GM12875 (cell line): Measurements from ENCODE around the gene ANKS6.

Experiments used
- H3K4me3 ChIP-seq: one replicate; pipeline ENCODE4 v1.5.1; 2011; ENCODE audit warnings: low read depth, low read length, control low read depth
- TF ChIP-seq, protein P1 (sequence below): IDR thresholded peaks from 2 replicates; pipeline ENCODE4 v1.5.1; 2011; ENCODE audit warnings: low read depth, mild to moderate bottlenecking, control low read depth, inconsistent platforms, low read length, moderate library complexity, borderline replicate concordance; ENCODE audit not compliant: insufficient read depth

Gene ANKS6

DNA sequence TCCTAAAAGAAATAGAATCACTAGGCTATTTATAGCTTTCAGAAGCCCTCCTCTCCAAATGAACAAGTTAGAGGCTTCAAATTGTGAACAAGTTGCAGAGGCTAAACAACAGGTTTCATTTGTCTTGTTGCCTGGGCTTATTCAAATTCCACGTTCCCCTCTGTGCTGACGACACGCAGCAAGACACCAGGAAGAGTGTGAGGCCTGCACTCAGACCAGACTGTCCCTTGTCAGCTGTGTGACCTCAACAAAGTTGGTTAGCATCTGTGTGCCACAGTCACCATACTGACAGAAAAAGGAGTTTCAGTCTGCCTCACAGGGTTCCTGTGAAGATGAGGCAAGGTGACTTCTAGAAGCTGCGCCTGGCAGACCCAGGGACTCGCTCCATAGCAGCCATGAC lies 65.5 kb downstream of the ANKS6 start:
- TF ChIP-seq, protein P1, sequence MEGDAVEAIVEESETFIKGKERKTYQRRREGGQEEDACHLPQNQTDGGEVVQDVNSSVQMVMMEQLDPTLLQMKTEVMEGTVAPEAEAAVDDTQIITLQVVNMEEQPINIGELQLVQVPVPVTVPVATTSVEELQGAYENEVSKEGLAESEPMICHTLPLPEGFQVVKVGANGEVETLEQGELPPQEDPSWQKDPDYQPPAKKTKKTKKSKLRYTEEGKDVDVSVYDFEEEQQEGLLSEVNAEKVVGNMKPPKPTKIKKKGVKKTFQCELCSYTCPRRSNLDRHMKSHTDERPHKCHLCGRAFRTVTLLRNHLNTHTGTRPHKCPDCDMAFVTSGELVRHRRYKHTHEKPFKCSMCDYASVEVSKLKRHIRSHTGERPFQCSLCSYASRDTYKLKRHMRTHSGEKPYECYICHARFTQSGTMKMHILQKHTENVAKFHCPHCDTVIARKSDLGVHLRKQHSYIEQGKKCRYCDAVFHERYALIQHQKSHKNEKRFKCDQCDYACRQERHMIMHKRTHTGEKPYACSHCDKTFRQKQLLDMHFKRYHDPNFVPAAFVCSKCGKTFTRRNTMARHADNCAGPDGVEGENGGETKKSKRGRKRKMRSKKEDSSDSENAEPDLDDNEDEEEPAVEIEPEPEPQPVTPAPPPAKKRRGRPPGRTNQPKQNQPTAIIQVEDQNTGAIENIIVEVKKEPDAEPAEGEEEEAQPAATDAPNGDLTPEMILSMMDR, result no peak
- no peak overlapping the region for H3K4me3 ChIP-seq

DNA sequence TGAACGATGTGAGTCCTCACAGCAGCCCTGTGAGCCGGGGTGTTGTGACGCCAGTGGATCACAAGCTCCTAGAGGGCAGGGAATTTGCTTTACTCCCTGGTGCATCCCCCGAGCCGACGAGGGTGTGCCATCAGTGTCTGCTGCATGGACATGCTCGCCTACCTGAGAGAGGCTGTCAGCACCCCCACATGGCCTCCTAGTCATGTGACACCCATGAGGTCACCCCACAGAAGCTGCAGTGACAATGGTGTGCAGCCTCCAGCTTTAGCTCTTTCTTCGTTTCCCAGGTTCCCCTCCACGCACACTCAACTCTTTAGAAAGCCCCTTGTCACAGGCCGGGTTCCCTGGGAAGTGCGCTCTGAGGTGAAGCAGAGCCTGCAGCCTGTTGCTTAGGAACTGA lies 67.9 kb downstream of the ANKS6 start:
- TF ChIP-seq, protein P1, result no peak
- H3K4me3 ChIP-seq, result no peak overlapping the region

DNA sequence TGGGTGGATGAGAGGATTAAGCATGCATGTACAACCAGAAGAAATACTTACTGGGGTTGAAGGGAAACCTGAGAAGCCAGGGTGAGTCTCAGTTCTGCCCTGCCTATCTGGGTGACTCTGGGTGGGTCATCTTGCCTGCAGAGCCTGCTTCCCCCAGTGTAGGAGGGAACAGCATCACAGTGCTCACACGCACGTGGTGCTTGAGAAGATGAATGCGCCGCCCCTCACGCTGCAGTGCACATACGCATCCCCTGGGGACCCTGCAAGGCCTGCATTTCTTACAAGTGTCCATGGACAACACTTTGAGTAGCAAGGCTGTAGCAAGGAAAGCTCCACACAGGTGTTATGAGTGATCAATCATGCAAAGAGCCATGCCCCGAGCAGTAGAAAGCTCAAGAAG lies 68.9 kb downstream of the ANKS6 start:
- no peak overlapping the region for H3K4me3 ChIP-seq
- TF ChIP-seq, protein P1, result no peak

DNA sequence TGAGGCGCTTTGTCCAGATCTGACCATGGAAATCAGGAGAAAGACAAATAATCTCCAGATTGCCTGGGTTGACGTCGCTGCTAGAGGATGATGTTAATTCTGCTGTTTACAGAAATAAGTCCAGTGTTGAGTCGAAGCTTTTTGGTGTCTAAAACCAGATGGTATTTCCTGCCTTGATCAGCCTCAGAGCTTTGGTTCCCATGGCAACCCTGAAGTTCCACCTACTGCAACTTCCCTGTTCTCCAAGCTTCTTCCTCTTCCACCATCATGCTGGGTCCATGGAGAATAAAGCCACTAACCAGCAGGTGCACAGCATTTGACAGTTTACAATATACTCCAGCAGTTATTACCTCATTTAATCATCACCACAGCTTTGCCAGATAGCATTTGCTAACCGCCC lies 69.6 kb downstream of the ANKS6 start:
- H3K4me3 ChIP-seq, result no peak overlapping the region
- TF ChIP-seq, protein P1, result no peak

DNA sequence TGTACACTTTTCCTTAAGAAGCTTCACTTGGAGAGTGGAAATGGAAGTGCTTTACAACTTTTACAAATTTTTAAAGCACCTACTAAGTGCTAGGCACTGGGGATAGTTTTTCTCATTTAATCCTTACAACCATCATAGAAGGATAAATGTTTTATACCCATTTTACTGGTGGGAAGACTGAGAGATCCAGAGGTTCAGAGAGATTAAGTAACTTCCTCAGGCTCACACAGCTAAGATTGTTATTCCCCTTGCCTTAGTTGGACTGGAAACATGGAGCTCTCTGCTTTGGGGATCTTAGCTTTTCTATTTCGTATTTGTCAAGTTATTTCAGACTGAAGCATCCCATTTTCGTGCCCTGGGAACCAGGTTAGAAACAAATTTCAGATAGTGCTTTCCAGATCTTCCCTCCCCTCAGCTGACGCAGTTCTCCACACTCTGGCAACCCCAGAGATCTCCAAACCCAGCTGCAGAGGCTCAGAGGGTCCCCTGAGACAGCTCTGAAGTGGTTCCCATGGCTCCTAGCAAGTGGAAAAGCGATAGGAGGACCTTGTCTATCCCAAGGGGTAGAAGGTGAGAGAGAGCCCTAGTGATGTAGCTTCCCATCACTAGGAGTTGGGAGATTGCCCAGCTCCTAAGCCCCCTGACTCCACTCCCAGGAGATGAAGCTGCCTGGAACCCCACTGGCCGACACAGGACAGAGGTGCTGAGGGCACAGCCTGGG lies 71.4 kb downstream of the ANKS6 start:
- H3K4me3 ChIP-seq, result no peak overlapping the region
- TF ChIP-seq, protein P1, result no peak

DNA sequence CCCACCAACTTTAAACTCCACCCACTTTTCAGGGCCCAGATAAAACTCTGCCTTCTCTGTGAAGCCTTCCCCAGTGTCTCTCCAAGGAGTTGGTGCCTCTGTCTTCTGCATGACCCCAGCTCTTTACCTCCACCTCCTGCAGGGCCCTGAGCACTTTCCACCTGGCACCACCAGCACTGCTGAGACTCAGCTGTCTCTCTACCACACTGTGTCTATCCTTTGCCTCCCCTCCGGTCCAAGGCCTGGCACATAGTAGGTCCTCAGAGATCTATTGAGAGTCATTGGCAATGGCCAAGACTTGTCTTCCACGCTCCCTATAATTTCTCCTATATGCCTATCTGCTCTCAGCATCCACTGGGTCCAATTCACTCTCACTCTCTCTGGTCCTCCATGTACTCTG lies 74.7 kb downstream of the ANKS6 start:
- no peak overlapping the region for H3K4me3 ChIP-seq
- TF ChIP-seq, protein P1, result no peak

DNA sequence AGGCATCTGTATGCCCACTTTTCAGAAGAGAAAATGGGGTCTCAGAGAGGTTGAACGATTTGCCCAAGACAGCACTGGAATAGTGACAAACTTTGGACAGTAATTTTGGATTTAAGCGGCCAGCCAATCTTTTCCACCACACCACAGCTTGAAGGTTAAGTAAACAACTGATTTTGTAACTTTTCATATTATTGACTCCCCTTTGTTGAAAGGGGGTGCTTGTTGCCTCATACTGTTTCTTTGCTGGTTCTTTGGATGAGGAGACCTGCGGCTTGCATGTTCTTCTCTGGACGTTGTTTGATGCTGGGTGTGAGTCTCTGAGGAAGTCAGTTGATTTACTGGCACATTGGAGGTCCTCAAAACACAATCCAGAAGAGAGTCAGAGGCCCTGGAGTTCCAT lies 76.0 kb downstream of the ANKS6 start:
- H3K4me3 ChIP-seq, result no peak overlapping the region

More for the DNA sequence above, 76.0 kb downstream of the ANKS6 start:
- TF ChIP-seq, protein P1, result no peak
